DMS53 treated with DMSO at 0.1 percent for 48 hours (cell line): ENCODE measurements around the gene PTGR2.
"Not testable (repeated sequence)": the region's sequence is repeated elsewhere in the genome, so short reads cannot be mapped to it uniquely, and the experiment has no call there.

Experiments
- DNase-seq: peaks from one replicate; lab custom pipeline; 2025; ENCODE audit not compliant: unreplicated experiment; lab: John Stamatoyannopoulos, UW

PTGR2 gene

DNA sequence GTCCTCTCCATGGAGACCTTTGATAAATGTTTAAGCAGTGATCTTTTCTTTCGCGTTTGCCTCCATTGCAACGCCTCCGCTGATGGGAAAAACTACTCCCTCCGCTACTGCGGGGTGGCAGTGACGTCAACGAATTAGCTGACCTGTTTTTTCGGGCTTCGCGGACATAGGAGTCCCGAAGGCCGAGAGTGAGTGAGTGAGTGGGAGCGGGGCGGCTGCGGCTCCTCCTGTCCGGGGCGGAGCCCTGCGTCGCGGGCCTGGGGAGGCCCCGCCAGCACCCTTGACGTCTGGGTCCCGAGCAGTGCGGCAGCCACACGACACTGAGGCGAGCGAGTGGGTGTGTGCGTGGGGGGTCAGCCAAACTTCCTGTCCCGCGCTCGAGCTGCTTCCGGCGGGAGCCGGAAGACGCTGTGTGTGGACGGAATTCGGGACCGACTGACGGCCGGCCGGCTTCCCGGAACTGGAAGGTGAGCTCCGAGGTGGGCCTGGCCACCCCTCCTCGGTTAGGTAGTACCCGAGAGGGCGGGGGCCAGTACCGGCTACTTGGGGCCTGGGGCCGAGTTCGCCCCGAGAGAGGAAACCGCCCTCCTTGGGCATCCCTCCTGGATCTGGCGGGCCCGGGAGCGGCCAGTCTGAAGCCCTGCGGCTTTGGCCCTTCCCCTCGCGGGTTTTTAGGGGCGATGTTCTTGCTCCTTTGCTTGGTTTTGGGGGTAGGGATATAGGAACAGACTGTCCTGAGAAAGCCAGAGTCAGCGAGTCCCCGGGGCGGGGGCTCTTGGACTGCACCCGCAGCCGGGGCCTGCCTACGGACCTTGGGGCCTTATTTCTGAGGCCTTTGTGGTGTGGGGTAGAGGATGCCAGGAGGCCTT lies 35.1 kb downstream of the PTGR2 start, which contains the start of gene ZNF410:
TSS of gene ZNF410 (plus strand) at position 411 of the 869 bp plus-strand sequence. CDS start 5,317 bp downstream, outside the sequence.
- DNase-seq: peak; percentile 71

DNA sequence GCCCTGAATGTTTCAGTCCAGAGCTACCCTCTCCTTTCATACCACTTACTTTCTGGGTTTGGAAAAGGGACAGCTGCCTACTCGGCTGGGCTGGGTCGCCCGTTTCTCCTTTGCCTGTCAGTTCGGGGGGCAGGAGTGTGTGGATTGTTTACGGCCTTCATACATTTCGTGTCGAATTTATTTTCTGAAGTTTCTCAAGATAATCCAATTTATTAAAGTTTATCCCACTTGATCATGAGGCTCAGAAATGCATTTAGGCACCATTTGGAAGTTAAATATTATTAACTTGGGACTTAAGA lies 35.6 kb downstream of the PTGR2 start:
- DNase-seq: no peak

GRCh38 chr14:73887694-73888459 lies 36.2 kb downstream of the PTGR2 start:
- no peak for DNase-seq

GRCh38 chr14:73888460-73888725 lies 36.8 kb downstream of the PTGR2 start:
- no peak for DNase-seq

DNA sequence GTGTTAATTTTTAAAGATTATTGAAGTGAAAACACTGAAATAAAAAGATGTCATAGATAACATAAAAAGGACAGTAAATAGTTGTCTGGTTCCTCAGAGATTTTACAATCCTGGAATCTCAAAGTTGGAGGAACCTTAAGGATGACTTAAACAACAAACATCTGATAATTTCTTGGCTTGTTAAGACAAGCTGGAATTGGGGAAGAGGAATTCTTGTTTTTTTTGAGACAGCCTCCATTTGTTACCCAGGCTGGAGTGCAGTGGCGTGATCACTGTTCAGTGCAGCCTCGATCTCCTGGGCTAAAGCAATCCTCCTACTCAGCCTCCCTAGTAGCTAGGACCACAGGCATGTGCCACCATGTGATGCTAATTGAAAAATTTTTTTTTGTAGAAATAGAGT lies 37.3 kb downstream of the PTGR2 start:
- DNase-seq: no peak

DNA sequence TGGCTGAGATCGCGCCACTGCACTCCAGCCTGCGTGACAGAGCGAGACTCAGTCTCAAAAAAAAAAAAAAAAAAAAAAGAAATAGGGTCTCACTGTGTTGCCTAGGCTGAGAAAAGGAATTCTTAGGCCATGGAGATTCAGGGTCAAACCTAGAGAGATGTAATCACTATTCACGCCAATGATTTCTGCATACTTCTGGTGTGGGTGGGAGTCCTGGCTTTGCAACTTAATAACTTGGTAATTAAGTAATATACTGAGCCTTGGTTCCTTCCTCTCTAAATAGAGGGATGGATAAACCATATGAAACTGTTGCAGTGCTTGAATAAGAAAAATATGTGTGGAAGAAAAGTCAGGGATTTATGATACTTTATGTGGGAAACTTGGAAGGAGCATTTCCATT lies 37.7 kb downstream of the PTGR2 start:
- DNase-seq: no peak

DNA sequence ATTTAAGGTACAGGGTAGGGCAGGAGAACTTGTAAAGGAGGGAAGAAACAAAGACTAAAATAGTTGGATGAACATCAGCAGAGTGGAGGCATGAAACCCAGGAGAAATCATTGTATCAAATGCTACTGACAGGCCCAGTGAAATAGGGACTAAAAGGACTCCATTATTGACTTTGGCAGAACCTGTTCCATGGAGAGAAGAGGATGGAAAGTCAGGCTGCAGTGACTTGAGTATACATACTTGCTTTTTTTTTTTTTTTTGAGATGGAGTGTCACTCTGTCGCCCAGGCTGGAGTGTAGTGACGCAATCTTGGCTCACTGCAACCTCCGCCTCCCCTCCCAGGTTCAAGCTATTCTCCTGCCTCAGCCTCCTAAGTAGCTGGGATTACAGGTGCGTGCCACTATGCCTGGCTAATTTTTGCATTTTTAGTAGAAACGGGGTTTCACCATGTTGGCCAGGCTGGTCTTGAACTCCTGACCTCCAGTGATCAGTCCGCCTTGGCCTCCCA lies 42.6 kb downstream of the PTGR2 start:
- not testable (repeated sequence) for DNase-seq

DNA sequence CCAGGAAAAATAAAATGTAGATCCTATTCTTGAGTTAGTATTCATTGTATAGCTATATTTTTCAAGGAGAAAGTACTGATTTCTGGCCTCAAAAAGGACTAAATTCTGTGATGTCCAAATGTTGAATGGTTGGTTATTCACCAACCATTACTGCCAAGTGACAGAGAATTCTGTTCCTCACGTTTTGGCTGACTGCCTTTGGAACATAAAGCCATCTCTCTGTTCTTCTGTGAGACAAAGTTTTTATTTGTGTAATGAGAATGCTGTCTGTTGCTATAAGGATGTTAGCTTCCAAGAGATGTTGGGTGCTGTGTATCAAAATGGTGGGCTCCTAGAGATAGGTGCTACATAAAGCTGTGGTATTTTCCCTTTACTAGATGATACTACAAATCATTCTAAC lies 44.3 kb downstream of the PTGR2 start:
- no peak for DNase-seq

- no peak for DNase-seq
Observed at GRCh38 chr14:73896521-73896920, 44.9 kb downstream of the PTGR2 start.

DNA sequence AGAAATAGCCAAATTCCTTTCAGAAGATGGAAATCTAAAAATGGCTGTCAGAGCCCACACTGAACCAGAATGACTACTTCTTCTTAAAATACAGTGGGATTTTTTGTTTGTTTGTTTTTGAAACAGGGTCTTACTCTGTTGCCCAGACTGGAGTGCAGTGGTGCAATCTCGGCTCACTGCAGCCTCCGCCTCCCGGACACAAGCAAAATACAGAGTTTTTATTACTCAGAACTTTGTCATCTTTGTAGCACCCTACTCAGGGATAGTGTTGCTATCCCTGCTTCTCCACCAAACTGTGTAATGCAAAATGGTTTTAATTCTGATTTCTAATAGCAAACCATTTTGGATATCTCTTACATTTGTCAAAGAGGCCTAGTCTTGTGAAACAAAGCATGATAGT lies 51.4 kb downstream of the PTGR2 start:
- no peak for DNase-seq

DNA sequence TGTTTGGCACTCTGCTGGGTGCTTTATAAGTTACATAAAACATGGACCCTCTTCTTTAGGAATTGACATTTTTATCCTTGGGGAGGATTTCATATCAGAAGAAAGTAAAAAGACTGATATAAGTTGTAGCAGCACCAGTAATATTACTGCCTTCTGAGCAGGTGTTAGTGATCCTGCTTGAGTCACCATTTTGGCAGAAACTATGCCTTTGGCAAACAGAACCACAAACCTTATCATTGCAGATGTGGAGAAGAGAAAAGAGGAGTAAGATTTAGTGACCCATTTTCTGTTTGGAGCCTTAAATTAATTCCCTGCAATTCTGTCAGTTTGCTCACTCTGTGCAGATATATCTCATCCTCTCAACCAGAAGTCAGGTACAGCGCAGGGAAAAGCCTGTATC lies 58.0 kb downstream of the PTGR2 start:
- DNase-seq: no peak

- no peak for DNase-seq
Observed at GRCh38 chr14:73913256-73913655, 61.6 kb downstream of the PTGR2 start.

DNA sequence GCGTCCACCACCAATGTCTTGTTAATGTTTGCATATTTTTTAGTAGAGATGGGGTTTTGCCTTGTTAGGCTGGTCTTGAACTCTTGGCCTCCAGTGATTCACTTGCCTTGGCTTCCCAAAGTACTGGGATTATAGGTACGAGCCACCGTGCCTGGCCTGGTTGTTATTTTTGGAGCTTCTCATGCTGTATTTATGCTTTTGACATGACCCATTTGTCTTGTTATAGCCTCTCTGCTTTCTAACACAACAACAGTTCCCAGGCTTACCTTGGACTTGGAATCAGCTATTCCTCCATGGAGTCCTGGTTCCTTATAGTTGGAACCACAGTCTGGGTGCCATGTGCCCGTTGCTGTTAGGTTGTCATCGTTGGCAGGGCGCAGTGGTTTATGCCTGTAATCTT lies 64.7 kb downstream of the PTGR2 start:
- DNase-seq: no peak

DNA sequence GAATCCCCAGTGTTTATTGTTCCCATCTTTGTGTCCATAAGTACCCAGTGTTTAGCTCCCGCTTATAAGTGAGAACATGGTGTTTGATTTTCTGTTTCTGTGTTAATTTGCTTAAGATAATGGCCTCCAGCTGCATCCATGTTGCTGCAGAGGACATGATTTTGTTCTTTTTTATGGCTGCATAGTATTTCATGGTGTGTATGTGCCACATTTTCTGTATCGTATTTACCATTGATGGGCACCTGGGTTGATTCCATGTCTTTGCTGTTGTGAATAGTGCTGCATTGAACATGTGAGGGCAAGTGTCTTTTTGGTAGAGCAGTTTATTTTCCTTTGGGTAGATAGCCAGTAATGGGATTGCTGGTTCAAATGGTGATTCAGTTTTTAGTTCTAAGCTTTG lies 67.8 kb downstream of the PTGR2 start:
- not testable (repeated sequence) for DNase-seq

- no peak for DNase-seq
Observed at GRCh38 chr14:73924337-73924736, 72.7 kb downstream of the PTGR2 start.
